Measurements from ENCODE around the gene OR5K4. TPM values are rescaled to one million over a fixed set of nuclear protein-coding genes. Genes with fewer than 3 reads are reported as not detected.

The OR5K4 gene, protein sequence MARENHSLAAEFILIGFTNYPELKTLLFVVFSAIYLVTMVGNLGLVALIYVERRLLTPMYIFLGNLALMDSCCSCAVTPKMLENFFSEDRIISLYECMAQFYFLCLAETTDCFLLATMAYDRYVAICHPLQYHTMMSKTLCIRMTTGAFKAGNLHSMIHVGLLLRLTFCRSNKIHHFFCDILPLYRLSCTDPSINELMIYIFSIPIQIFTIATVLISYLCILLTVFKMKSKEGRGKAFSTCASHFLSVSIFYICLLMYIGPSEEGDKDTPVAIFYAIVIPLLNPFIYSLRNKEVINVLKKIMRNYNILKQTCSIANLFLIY
- not detected for total RNA-seq (ENCODE audit: unreplicated experiment)
- long read RNA-seq, result 0 reads

DNA sequence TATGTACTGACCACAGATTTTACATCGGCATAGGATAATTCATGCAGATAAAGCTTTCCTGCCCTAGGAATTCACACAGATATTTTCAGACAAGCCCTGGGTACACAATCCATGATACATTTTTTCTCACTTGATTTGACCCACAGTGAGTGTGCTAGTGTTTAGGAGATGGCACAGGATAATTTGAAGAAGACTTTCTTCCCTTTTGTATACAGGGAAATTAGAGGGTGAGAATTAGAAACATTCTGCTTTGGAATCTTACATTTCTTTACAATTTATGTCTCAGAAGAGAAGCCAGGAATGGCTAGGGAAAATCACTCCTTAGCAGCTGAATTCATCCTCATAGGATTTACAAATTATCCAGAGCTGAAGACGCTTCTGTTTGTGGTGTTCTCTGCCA lies at the start of gene OR5K4:
TSS of gene OR5K4 (plus strand) at position 301 of the 400 bp plus-strand sequence. CDS start at position 301, 0 bp downstream.
- H3K27me3 Mint-ChIP-seq (ENCODE audit: unreplicated experiment), result no peaks in the 10 kb centered on the region
- peaks cover 2% of the 10 kb centered on the region for H3K9me3 Mint-ChIP-seq (ENCODE audit: unreplicated experiment)
- DNase-seq, result no peak
- H3K4me1 Mint-ChIP-seq (ENCODE audit: low read depth, unreplicated experiment), result no peaks in the 10 kb centered on the region
- no peak within 1 kb of the TSS for H3K27ac Mint-ChIP-seq (ENCODE audit: unreplicated experiment)
- H3K36me3 Mint-ChIP-seq (ENCODE audit: unreplicated experiment), result peaks cover 3% of the 10 kb centered on the region
- no peak within 1 kb of the TSS for H3K4me3 Mint-ChIP-seq (ENCODE audit: unreplicated experiment)
- TF ChIP-seq, protein P1, sequence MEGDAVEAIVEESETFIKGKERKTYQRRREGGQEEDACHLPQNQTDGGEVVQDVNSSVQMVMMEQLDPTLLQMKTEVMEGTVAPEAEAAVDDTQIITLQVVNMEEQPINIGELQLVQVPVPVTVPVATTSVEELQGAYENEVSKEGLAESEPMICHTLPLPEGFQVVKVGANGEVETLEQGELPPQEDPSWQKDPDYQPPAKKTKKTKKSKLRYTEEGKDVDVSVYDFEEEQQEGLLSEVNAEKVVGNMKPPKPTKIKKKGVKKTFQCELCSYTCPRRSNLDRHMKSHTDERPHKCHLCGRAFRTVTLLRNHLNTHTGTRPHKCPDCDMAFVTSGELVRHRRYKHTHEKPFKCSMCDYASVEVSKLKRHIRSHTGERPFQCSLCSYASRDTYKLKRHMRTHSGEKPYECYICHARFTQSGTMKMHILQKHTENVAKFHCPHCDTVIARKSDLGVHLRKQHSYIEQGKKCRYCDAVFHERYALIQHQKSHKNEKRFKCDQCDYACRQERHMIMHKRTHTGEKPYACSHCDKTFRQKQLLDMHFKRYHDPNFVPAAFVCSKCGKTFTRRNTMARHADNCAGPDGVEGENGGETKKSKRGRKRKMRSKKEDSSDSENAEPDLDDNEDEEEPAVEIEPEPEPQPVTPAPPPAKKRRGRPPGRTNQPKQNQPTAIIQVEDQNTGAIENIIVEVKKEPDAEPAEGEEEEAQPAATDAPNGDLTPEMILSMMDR (IDR thresholded peaks at IDR 0.05; ENCODE audit: partially characterized antibody, unreplicated experiment), result no peak

DNA sequence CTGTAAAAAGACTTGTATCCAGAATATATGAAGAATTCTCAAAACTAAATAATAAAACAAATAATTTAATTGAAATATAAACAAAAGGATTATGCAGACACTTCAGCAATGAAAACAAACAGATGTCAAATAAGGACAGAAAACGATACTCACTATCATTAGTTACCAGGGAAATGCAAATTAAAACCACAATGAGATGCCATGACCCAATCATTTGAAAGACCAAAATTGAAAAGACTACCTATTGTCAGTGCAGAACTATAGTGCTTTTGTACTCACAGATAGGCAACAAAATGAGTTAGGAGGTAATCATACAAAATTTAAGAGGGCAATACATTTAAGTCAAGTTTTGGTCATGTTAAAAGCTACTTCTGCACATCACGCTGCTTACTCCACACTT lies 31.6 kb upstream of the OR5K4 start:
- Mint-ChIP-seq H3K4me3 (ENCODE audit: unreplicated experiment) (no peak overlapping the region), H3K9me3 (ENCODE audit: unreplicated experiment) (no peaks in the 10 kb centered on the region), H3K4me1 (ENCODE audit: low read depth, unreplicated experiment) (no peaks in the 10 kb centered on the region), H3K36me3 (ENCODE audit: unreplicated experiment) (no peaks in the 10 kb centered on the region), H3K27ac (ENCODE audit: unreplicated experiment) (no peak overlapping the region), H3K27me3 (ENCODE audit: unreplicated experiment) (no peaks in the 10 kb centered on the region)
- TF ChIP-seq, protein P1 (IDR thresholded peaks at IDR 0.05; ENCODE audit: partially characterized antibody, unreplicated experiment), result no peak
- no peak for DNase-seq

DNA sequence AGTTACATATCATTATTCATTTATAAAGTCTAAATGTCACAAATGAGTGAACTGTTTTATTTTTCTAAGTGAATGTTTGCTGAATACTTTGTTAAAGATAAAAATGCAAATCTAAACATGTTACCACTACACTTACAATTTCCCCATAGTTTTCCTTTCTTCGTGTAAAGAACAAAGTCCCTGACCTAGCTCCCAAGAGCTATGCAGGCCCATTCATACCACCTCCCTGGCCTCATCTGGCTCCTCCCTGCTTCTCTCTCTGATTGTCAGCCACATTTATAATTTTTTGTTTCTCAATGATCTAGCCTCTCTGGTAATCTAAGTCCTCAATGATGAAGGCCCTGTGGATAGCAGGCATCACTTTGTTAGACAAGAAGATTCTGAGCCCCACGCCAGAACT lies 31.0 kb upstream of the OR5K4 start:
- H3K4me1 Mint-ChIP-seq (ENCODE audit: low read depth, unreplicated experiment), result no peaks in the 10 kb centered on the region
- H3K36me3 Mint-ChIP-seq (ENCODE audit: unreplicated experiment), result no peaks in the 10 kb centered on the region
- H3K4me3 Mint-ChIP-seq (ENCODE audit: unreplicated experiment), result no peak overlapping the region
- H3K27me3 Mint-ChIP-seq (ENCODE audit: unreplicated experiment), result peaks cover 3% of the 10 kb centered on the region
- no peak for DNase-seq
- no peak overlapping the region for H3K27ac Mint-ChIP-seq (ENCODE audit: unreplicated experiment)
- H3K9me3 Mint-ChIP-seq (ENCODE audit: unreplicated experiment), result no peaks in the 10 kb centered on the region
- TF ChIP-seq, protein P1 (IDR thresholded peaks at IDR 0.05; ENCODE audit: partially characterized antibody, unreplicated experiment), result no peak

DNA sequence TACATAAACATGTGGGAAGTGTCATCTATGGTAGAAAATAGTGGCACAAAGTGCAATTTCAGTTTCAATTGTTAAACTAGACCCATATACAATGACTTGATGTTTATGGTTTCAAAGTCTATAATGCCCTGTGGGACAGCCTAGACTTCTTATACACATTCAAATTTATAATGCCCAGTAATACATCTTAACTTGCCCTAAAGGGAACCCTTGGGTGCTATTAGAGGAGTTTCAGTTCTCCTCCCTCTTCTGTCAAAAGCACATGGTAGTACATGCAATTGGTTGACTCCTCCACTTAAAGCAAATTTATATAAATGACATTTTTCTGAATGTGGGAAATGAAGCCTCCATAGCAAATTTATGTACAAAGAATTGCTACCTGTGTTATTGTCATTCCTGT lies 30.2 kb upstream of the OR5K4 start:
- Mint-ChIP-seq H3K4me3 (ENCODE audit: unreplicated experiment) (no peak overlapping the region), H3K9me3 (ENCODE audit: unreplicated experiment) (no peaks in the 10 kb centered on the region), H3K27me3 (ENCODE audit: unreplicated experiment) (peaks cover 3% of the 10 kb centered on the region), H3K27ac (ENCODE audit: unreplicated experiment) (no peak overlapping the region), H3K36me3 (ENCODE audit: unreplicated experiment) (no peaks in the 10 kb centered on the region), H3K4me1 (ENCODE audit: low read depth, unreplicated experiment) (no peaks in the 10 kb centered on the region)
- DNase-seq, result no peak
- TF ChIP-seq, protein P1 (IDR thresholded peaks at IDR 0.05; ENCODE audit: partially characterized antibody, unreplicated experiment), result no peak

DNA sequence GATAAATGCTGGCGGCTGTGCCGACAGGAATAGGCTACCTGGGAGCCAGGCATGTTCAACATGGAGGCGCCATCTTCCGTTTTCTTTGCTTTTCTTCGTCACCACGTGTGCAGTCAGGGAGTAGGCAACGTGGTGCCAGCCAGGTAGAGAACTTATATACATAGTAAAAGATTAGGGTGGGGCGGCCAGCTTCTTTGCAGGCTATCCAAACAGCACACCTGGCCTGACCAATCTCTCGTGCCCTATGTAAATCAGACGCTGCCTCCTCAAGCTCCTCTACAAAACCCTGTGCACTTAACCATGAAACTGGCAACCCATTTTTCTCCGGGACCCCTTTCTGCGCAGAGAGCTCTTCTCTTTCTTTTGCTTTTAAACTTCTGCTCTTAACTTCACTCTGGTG lies 28.6 kb upstream of the OR5K4 start:
- Mint-ChIP-seq H3K4me1 (ENCODE audit: low read depth, unreplicated experiment) (no peaks in the 10 kb centered on the region), H3K27me3 (ENCODE audit: unreplicated experiment) (peaks cover 3% of the 10 kb centered on the region), H3K9me3 (ENCODE audit: unreplicated experiment) (no peaks in the 10 kb centered on the region), H3K27ac (ENCODE audit: unreplicated experiment) (no peak overlapping the region), H3K36me3 (ENCODE audit: unreplicated experiment) (no peaks in the 10 kb centered on the region), H3K4me3 (ENCODE audit: unreplicated experiment) (peak overlapping the region; percentile 73)
- DNase-seq, result no peak
- TF ChIP-seq, protein P1 (IDR thresholded peaks at IDR 0.05; ENCODE audit: partially characterized antibody, unreplicated experiment), result no peak
